Measurements from ENCODE around the gene ERVK3-1.
A peak's percentile ranks its signal among the peaks of the same experiment; 100 is the strongest.

ERVK3-1 gene

DNA sequence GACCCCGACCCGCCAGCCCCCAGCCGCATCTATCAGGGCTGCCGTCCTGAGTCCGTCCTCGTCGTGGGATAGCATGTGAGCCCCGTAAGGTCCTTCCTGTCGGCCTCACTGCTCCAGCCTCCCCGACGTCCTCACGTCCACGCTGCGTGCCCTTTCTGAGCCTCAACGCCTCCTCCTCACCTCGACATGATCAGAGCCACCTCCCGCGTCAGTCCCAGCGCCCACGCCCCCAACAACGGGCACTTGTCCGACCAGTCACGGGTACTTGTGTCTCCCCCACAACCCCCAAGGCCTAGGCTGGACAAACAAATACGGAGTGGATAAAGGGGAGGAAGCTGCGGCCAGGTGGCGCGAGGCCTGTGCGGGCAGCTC, 56.7 kb downstream of the ERVK3-1 start:
- Histone ChIP-seq H4K20me1 (ENCODE audit: insufficient read depth, low read length) (no peaks in the 10 kb centered on the region), H3K79me2 (ENCODE audit: insufficient read depth, low read length) (no peaks in the 10 kb centered on the region), H3K36me3 (ENCODE audit: insufficient read depth, low read length) (no peaks in the 10 kb centered on the region), H3K4me2 (ENCODE audit: low read length) (peak overlapping the region; percentile 92), H3K4me3 (ENCODE audit: low read depth, low read length, poor library complexity, severe bottlenecking) (peak overlapping the region; percentile 83), H3K9me3 (ENCODE audit: low read length) (no peaks in the 10 kb centered on the region), H3K27ac (ENCODE audit: low read depth, low read length, poor library complexity, severe bottlenecking) (peak overlapping the region; percentile 71), H3F3A (ENCODE audit: insufficient read depth, low read length) (no peaks in the 10 kb centered on the region), H3K4me1 (ENCODE audit: insufficient read depth, low read length, severe bottlenecking) (peaks cover 15% of the 10 kb centered on the region), H2AFZ (ENCODE audit: low read length) (0 out of 2 replicates have a peak overlapping the region, but pooled peaks have one; percentile 29), H3K9ac (ENCODE audit: low read length) (peak overlapping the region; percentile 93), H3K9me2 (ENCODE audit: low read depth, low read length) (no peaks in the 10 kb centered on the region), H3K27me3 (ENCODE audit: insufficient read depth, low read length) (no peaks in the 10 kb centered on the region)
- TF ChIP-seq EZH2 (IDR thresholded peaks at IDR 0.05; ENCODE audit: borderline replicate concordance, low read length), result no peak
- TF ChIP-seq, protein P1, sequence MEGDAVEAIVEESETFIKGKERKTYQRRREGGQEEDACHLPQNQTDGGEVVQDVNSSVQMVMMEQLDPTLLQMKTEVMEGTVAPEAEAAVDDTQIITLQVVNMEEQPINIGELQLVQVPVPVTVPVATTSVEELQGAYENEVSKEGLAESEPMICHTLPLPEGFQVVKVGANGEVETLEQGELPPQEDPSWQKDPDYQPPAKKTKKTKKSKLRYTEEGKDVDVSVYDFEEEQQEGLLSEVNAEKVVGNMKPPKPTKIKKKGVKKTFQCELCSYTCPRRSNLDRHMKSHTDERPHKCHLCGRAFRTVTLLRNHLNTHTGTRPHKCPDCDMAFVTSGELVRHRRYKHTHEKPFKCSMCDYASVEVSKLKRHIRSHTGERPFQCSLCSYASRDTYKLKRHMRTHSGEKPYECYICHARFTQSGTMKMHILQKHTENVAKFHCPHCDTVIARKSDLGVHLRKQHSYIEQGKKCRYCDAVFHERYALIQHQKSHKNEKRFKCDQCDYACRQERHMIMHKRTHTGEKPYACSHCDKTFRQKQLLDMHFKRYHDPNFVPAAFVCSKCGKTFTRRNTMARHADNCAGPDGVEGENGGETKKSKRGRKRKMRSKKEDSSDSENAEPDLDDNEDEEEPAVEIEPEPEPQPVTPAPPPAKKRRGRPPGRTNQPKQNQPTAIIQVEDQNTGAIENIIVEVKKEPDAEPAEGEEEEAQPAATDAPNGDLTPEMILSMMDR (IDR thresholded peaks at IDR 0.05; ENCODE audit: low read length), result no peak

DNA sequence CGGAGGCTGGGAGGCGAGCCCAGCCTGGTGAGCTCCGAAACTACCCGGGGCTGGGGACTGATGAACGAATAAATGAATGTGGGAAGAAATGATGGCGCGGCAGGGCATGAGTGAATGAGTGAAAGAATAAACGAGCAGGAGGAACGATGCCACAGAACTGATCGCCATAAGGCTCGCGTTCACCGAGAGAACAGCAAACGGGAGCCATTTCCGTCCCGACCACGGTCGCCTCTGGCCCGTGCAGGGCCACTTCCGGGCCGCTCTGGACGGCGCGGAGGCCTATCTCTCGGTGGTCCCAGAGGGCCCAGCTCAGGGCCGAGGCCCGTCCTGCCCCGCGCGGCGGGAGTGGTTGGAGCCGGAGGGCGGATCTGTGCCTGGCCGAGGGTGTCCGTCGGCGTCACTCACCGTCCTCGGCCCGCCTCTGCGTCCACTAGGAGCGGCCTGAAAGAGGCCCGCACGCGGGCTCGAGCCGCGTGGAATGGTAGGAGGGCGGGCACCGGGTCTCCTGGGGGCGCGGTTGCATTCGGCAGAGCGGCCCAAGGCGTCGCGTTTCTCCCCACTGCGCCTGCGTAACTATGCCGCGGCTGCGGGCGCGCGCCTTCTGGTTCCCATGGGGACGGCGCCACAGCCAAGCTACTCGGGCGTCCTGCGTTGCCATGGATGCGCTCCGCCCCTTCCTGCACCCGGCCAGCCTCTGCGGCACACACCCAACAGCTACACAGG, 57.3 kb downstream of the ERVK3-1 start, which contains the start of gene ZNF497:
Gene ZNF497, minus strand, starts transcription at position 480 of the 723 bp plus-strand sequence. CDS start 5,116 bp downstream, outside the sequence.
- Histone ChIP-seq H3K4me2 (ENCODE audit: low read length) (peak within 1 kb of the TSS; percentile 92), H3K9me3 (ENCODE audit: low read length) (no peaks in the 10 kb centered on the region), H3K27me3 (ENCODE audit: insufficient read depth, low read length) (no peaks in the 10 kb centered on the region), H3K36me3 (ENCODE audit: insufficient read depth, low read length) (no peaks in the 10 kb centered on the region), H3K27ac (ENCODE audit: low read depth, low read length, poor library complexity, severe bottlenecking) (peak within 1 kb of the TSS; percentile 71), H3K4me1 (ENCODE audit: insufficient read depth, low read length, severe bottlenecking) (peaks cover 15% of the 10 kb centered on the region), H3K4me3 (ENCODE audit: low read depth, low read length, poor library complexity, severe bottlenecking) (peak within 1 kb of the TSS; percentile 83), H4K20me1 (ENCODE audit: insufficient read depth, low read length) (no peaks in the 10 kb centered on the region), H3K9ac (ENCODE audit: low read length) (peak within 1 kb of the TSS; percentile 93), H3K79me2 (ENCODE audit: insufficient read depth, low read length) (no peaks in the 10 kb centered on the region), H2AFZ (ENCODE audit: low read length) (0 out of 2 replicates have a peak within 1 kb of the TSS, but pooled peaks have one; percentile 29), H3K9me2 (ENCODE audit: low read depth, low read length) (no peaks in the 10 kb centered on the region), H3F3A (ENCODE audit: insufficient read depth, low read length) (no peaks in the 10 kb centered on the region)
- TF ChIP-seq, protein P1 (IDR thresholded peaks at IDR 0.05; ENCODE audit: low read length), result no peak
- no peak for TF ChIP-seq EZH2 (IDR thresholded peaks at IDR 0.05; ENCODE audit: borderline replicate concordance, low read length)

DNA sequence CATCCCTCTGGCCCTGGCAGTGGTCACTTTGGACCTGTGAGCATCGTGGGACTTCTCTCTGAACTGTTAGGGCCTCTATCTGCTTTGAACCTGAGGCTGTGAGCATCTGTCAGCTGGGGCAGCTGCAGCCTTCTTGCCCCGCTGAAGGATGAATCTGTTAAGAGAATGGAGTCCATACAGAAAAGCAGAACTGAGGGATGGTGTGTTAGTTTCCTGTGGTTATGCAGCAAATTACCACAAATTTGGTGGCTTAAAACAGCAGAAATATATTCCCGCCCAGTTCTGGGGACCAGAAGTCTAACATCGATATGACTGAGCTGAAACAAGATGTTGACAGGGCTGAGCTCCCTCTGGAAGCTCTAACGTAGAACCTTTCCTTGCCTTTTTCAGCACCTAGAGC, 59.0 kb downstream of the ERVK3-1 start:
- TF ChIP-seq, protein P1 (IDR thresholded peaks at IDR 0.05; ENCODE audit: low read length), result no peak
- TF ChIP-seq EZH2 (IDR thresholded peaks at IDR 0.05; ENCODE audit: borderline replicate concordance, low read length), result no peak
- no peaks in the 10 kb centered on the region for H3K27me3 ChIP-seq (ENCODE audit: insufficient read depth, low read length)
- no peak overlapping the region for H2AFZ ChIP-seq (ENCODE audit: low read length)
- peaks cover 15% of the 10 kb centered on the region for H3K4me1 ChIP-seq (ENCODE audit: insufficient read depth, low read length, severe bottlenecking)
- H3K79me2 ChIP-seq (ENCODE audit: insufficient read depth, low read length), result no peaks in the 10 kb centered on the region
- H3K36me3 ChIP-seq (ENCODE audit: insufficient read depth, low read length), result no peaks in the 10 kb centered on the region
- H3F3A ChIP-seq (ENCODE audit: insufficient read depth, low read length), result no peaks in the 10 kb centered on the region
- H4K20me1 ChIP-seq (ENCODE audit: insufficient read depth, low read length), result no peaks in the 10 kb centered on the region
- no peak overlapping the region for H3K4me3 ChIP-seq (ENCODE audit: low read depth, low read length, poor library complexity, severe bottlenecking)
- no peak overlapping the region for H3K9ac ChIP-seq (ENCODE audit: low read length)
- H3K27ac ChIP-seq (ENCODE audit: low read depth, low read length, poor library complexity, severe bottlenecking), result no peak overlapping the region
- no peak overlapping the region for H3K4me2 ChIP-seq (ENCODE audit: low read length)
- H3K9me3 ChIP-seq (ENCODE audit: low read length), result no peaks in the 10 kb centered on the region
- H3K9me2 ChIP-seq (ENCODE audit: low read depth, low read length), result no peaks in the 10 kb centered on the region
